Small intestine (tissue), 7 donors: Measurements from ENCODE around the gene AGO4. TPM values are rescaled to one million over a fixed set of nuclear protein-coding genes. Genes with fewer than 3 reads are reported as not detected.
"Not testable (repeated sequence)": the region's sequence is repeated elsewhere in the genome, so short reads cannot be mapped to it uniquely, and the experiment has no call there.

Source experiments
- DNase-seq, 2 donors: peaks; one replicate each; pipeline versions ENCODE4 v3.0.0 to v3.0.0-alpha.2; 2013
- FAIRE-seq: peaks from 2 replicates; lab custom pipeline; 2012; peaks lifted over from hg19 to GRCh38; lab: Jason Lieb, UNC
- H3K27ac ChIP-seq, 3 donors: one replicate each; pipeline ENCODE4 v1.5.1; 2013; ENCODE audit warnings: low read length in 2 of 3, mild to moderate bottlenecking in 2 of 3, control low read depth in 1 of 3, inconsistent platforms in 1 of 3, low read depth in 1 of 3, moderate library complexity in 1 of 3
- H3K27me3 ChIP-seq, 3 donors: one replicate each; pipeline ENCODE4 v1.6.1; 2013; ENCODE audit warnings: low read length in 3 of 3, inconsistent platforms in 1 of 3; ENCODE audit not compliant: control insufficient read depth in 3 of 3, insufficient read depth in 3 of 3
- H3K36me3 ChIP-seq, 3 donors: one replicate each; pipeline ENCODE4 v1.6.1; 2013; ENCODE audit warnings: low read length in 3 of 3, inconsistent platforms in 1 of 3, low read depth in 1 of 3, mild to moderate bottlenecking in 1 of 3, moderate library complexity in 1 of 3; ENCODE audit not compliant: control insufficient read depth in 3 of 3, insufficient read depth in 2 of 3
- H3K4me1 ChIP-seq, 3 donors: one replicate each; pipeline ENCODE4 v1.6.1; 2013; ENCODE audit warnings: low read length in 2 of 3, inconsistent platforms in 1 of 3, low read depth in 1 of 3, mild to moderate bottlenecking in 1 of 3, moderate library complexity in 1 of 3; ENCODE audit not compliant: control insufficient read depth in 3 of 3, insufficient read depth in 2 of 3
- H3K4me3 ChIP-seq, 3 donors: one replicate each; pipeline ENCODE4 v1.5.1; 2013; ENCODE audit warnings: low read length in 3 of 3, control low read depth in 1 of 3, inconsistent platforms in 1 of 3, low read depth in 1 of 3, mild to moderate bottlenecking in 1 of 3, moderate library complexity in 1 of 3
- H3K9me3 ChIP-seq, 2 donors: one replicate each; pipeline ENCODE4 v1.6.1; 2013; ENCODE audit warnings: low read depth in 1 of 2, low read length in 1 of 2; ENCODE audit not compliant: control insufficient read depth in 2 of 2, insufficient read depth in 1 of 2
- WGBS, 3 donors: extraction: QIAGEN DNeasy Blood & Tissue Kit; methylation state at CpG; one replicate each; pipeline ENCODE4 v1.1.7; 2013; 5-methylcytosine and 5-hydroxymethylcytosine counted together
- polyA plus RNA-seq, 4 donors: library from polyadenylated mRNA; stranded (reverse) in 3 of 4; unstranded in 1 of 4; fragments of 200-250 nt in 3 of 4; fragments of 120-200 nt in 1 of 4; gene quantifications; one replicate each; pipeline versions ENCODE4 v1.2.1 to v1.2.3, GENCODE V29; 2013
- donor health status: healthy with polysubstance abuse.
- donor health status: control.
- donor health status: control.
- donor health status: Bipolar disorder and iron deficiency.
- donor health status: healthy.

The AGO4 gene
- polyA plus RNA-seq, 4 donors, result 4.3 to 18.4 (median 6.2) TPM

- Histone ChIP-seq H3K9me3 (no peaks in the 10 kb centered on the region), H3K4me3 (no peak overlapping the region), H3K36me3 (peaks cover 0 to 21% (median 7%) of the 10 kb centered on the region in 3 donors), H3K4me1 (peaks cover 12 to 36% (median 22%) of the 10 kb centered on the region in 3 donors), H3K27me3 (no peaks in the 10 kb centered on the region), H3K27ac (peak overlapping the region; percentile 36 to 86 (median 52))
- 30 to 64% (median 45%) methylated on average over 2 of the region's 2 CpGs for WGBS, 3 donors
- FAIRE-seq (no peak), DNase-seq (no peak)
These were observed 79.7 kb downstream of the AGO4 start for GRCh38 chr1:35887508-35887907.

DNA sequence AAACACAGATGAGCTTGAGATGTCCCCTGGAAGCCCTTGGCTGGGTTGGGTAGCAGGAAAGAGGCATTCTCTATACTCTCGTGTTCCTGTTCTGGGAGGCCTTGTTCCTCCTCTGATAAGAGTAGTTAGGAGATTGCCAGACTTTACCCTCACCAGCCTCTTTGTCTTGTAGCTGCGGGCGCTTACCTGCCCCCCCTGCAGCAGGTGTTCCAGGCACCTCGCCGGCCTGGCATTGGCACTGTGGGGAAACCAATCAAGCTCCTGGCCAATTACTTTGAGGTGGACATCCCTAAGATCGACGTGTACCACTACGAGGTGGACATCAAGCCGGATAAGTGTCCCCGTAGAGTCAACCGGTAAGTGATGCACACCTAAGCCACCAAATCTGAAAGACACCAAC, 80.4 kb downstream of the AGO4 start:
- no peak overlapping the region for H3K4me3 ChIP-seq
- H3K4me1 ChIP-seq, result peaks cover 12 to 33% (median 22%) of the 10 kb centered on the region in 3 donors
- H3K27ac ChIP-seq, result peak overlapping the region in 2 of 3 donors; percentile 36 to 43
- WGBS, 3 donors, result 15 to 68% (median 47%) methylated on average over 11 of the region's 11 CpGs
- no peaks in the 10 kb centered on the region for H3K9me3 ChIP-seq
- no peak for FAIRE-seq
- peak; percentile 66 to 87 for DNase-seq
- peaks cover 0 to 29% (median 13%) of the 10 kb centered on the region in 3 donors for H3K36me3 ChIP-seq
- H3K27me3 ChIP-seq, result no peaks in the 10 kb centered on the region

DNA sequence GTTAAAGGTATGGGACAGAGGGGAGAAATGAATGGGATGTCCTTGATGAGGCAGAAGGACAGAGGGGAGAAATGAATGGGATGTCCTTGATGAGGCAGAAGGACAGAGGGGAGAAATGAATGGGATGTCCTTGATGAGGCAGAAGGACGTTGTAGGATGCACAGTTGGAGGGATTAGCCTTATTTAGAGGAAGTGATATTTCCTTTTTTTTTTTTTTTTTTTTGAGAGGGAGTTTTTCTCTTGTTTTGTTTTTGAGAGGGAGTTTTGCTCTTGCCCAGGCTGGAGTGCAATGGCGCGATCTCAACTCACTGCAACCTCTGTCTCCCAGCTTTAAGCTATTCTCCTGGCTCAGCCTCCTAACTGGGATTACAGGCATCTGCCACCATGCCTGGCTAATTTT, 81.2 kb downstream of the AGO4 start:
- H3K27me3 ChIP-seq, H3K9me3 ChIP-seq, DNase-seq, FAIRE-seq, H3K4me3 ChIP-seq, H3K27ac ChIP-seq: not testable (repeated sequence)
- Histone ChIP-seq H3K36me3 (peaks cover 0 to 36% (median 16%) of the 10 kb centered on the region in 3 donors), H3K4me1 (peaks cover 12 to 33% (median 22%) of the 10 kb centered on the region in 3 donors)
- WGBS, 3 donors, result 70 to 78% (median 71%) methylated on average over 3 of the region's 3 CpGs

GRCh38 chr1:35893051-35893879, 85.4 kb downstream of the AGO4 start:
- H3K4me3 ChIP-seq, result no peak overlapping the region
- peaks cover 0 to 3% (median 0%) of the 10 kb centered on the region in 3 donors for H3K4me1 ChIP-seq
- H3K27ac ChIP-seq, result no peak overlapping the region
- H3K36me3 ChIP-seq, result peaks cover 3 to 45% (median 27%) of the 10 kb centered on the region in 3 donors
- 95 to 97% (median 97%) methylated on average over 14 of the region's 14 CpGs for WGBS, 3 donors
- no peaks in the 10 kb centered on the region for H3K9me3 ChIP-seq
- DNase-seq (no peak), FAIRE-seq (no peak)
- no peaks in the 10 kb centered on the region for H3K27me3 ChIP-seq

- peaks cover 3 to 43% (median 27%) of the 10 kb centered on the region in 3 donors for H3K36me3 ChIP-seq
- FAIRE-seq (no peak), DNase-seq (no peak)
- 77 to 83% (median 81%) methylated on average over 6 of the region's 6 CpGs for WGBS, 3 donors
- no peaks in the 10 kb centered on the region for H3K9me3 ChIP-seq
- H3K27ac ChIP-seq, result no peak overlapping the region
- H3K4me1 ChIP-seq, result no peaks in the 10 kb centered on the region
- H3K27me3 ChIP-seq, result no peaks in the 10 kb centered on the region
- no peak overlapping the region for H3K4me3 ChIP-seq
These were observed 86.4 kb downstream of the AGO4 start for GRCh38 chr1:35894183-35894582.

- FAIRE-seq (no peak), DNase-seq (no peak)
- H3K36me3 ChIP-seq, result peaks cover 3 to 39% (median 27%) of the 10 kb centered on the region in 3 donors
- H3K27ac ChIP-seq, result no peak overlapping the region
- H3K27me3 ChIP-seq, result no peaks in the 10 kb centered on the region
- no peaks in the 10 kb centered on the region for H3K4me1 ChIP-seq
- no peak overlapping the region for H3K4me3 ChIP-seq
- WGBS, 3 donors, result 91 to 97% (median 96%) methylated on average over 1 of the region's 1 CpG
- H3K9me3 ChIP-seq, result no peaks in the 10 kb centered on the region
These were observed 86.8 kb downstream of the AGO4 start for GRCh38 chr1:35894656-35895055.

DNA sequence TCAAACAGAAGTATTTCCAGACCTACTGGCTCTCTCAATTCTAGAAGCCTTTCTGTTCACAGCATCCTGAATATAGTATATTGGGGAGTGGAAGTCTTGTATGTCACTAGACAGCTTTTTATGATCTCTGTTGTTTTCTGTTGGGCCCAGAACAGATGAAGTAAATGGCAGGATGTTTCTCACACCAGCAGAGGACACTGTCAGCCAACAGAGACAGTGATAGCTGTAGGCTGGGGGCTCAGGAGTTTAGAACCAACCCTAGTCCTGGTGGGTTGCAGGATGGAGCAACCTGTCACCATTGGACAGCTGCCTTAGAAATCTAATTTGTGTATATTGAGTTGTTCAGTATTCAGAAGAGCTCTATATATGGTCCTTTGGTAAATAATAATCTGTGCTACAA, 92.1 kb downstream of the AGO4 start:
- FAIRE-seq, result no peak
- H3K36me3 ChIP-seq, result peaks cover 0 to 34% (median 13%) of the 10 kb centered on the region in 3 donors
- no peaks in the 10 kb centered on the region for H3K27me3 ChIP-seq
- H3K9me3 ChIP-seq, result no peaks in the 10 kb centered on the region
- no peak overlapping the region for H3K27ac ChIP-seq
- DNase-seq, result no peak
- no peaks in the 10 kb centered on the region for H3K4me1 ChIP-seq
- H3K4me3 ChIP-seq, result no peak overlapping the region

DNA sequence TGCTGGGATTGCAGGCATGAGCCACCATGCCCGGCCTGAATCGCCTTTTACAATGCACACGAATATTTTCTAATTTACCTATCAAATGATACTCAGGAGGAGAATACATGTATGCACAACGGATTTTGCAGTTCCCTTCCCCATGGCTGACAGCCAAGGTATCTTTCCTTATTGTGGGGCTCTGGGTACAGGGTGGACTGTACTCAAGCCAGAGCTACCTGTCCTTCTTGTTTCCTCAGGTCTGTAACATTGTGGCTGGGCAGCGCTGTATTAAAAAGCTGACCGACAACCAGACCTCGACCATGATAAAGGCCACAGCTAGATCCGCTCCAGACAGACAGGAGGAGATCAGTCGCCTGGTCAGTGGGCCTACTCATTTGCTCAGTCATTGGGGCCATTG, 93.4 kb downstream of the AGO4 start:
- Histone ChIP-seq H3K27me3 (no peaks in the 10 kb centered on the region), H3K4me3 (no peak overlapping the region), H3K36me3 (peaks cover 3 to 38% (median 11%) of the 10 kb centered on the region in 3 donors), H3K4me1 (no peaks in the 10 kb centered on the region), H3K27ac (no peak overlapping the region), H3K9me3 (no peaks in the 10 kb centered on the region)
- DNase-seq (no peak), FAIRE-seq (no peak)
- 91 to 96% (median 94%) methylated on average over 9 of the region's 9 CpGs for WGBS, 3 donors
